ENCODE measurements around the gene CTPS2.
"Not testable (repeated sequence)": the region's sequence is repeated elsewhere in the genome, so short reads cannot be mapped to it uniquely, and the experiment has no call there.

CTPS2 gene

GRCh38 chrX:16712548-16713155 lies at the start of gene CTPS2:
CTPS2 (minus strand) TSS chrX:16712669; CDS start chrX:16702902, 9,767 bp downstream.
- DNase-seq: peak; percentile 22

- DNase-seq: not testable (repeated sequence)
Measured at GRCh38 chrX:16761500-16761899, 49.0 kb upstream of the CTPS2 start.

- DNase-seq: no peak
Measured at GRCh38 chrX:16756724-16757123, 44.3 kb upstream of the CTPS2 start.

GRCh38 chrX:16754019-16754418 lies 41.5 kb upstream of the CTPS2 start:
- DNase-seq: no peak

GRCh38 chrX:16750136-16750535 lies 37.7 kb upstream of the CTPS2 start:
- no peak for DNase-seq

- DNase-seq: no peak
Measured at GRCh38 chrX:16748425-16748824, 36.0 kb upstream of the CTPS2 start.

- DNase-seq: no peak
Measured at GRCh38 chrX:16745659-16746058, 33.2 kb upstream of the CTPS2 start.

- no peak for DNase-seq
Measured at GRCh38 chrX:16745102-16745501, 32.6 kb upstream of the CTPS2 start.

- DNase-seq: no peak
Measured at GRCh38 chrX:16743604-16744325, 31.3 kb upstream of the CTPS2 start.

GRCh38 chrX:16739574-16739973 lies 27.1 kb upstream of the CTPS2 start:
- no peak for DNase-seq

GRCh38 chrX:16737024-16737423 lies 24.6 kb upstream of the CTPS2 start:
- DNase-seq: no peak

GRCh38 chrX:16733013-16733412 lies 20.5 kb upstream of the CTPS2 start:
- no peak for DNase-seq

GRCh38 chrX:16730450-16730849 lies 18.0 kb upstream of the CTPS2 start:
- no peak for DNase-seq

GRCh38 chrX:16727637-16728036 lies 15.2 kb upstream of the CTPS2 start:
- DNase-seq: no peak

GRCh38 chrX:16726347-16726988 lies 14.0 kb upstream of the CTPS2 start:
- DNase-seq: not testable (repeated sequence)

GRCh38 chrX:16725072-16725471 lies 12.6 kb upstream of the CTPS2 start:
- DNase-seq: no peak

GRCh38 chrX:16722481-16722880 lies 10.0 kb upstream of the CTPS2 start:
- DNase-seq: no peak

GRCh38 chrX:16719334-16720084 lies 7.0 kb upstream of the CTPS2 start, which contains the start of gene SYAP1:
SYAP1 (plus strand) TSS chrX:16719612; CDS start chrX:16719725, 113 bp downstream.
- peak; percentile 89 for DNase-seq

- no peak for DNase-seq
Measured at GRCh38 chrX:16718824-16719333, 6.4 kb upstream of the CTPS2 start.

GRCh38 chrX:16716451-16716850 lies 4.0 kb upstream of the CTPS2 start:
- not testable (repeated sequence) for DNase-seq

GRCh38 chrX:16715638-16716037 lies 3.2 kb upstream of the CTPS2 start:
- DNase-seq: not testable (repeated sequence)

- no peak for DNase-seq
Measured at GRCh38 chrX:16714504-16714903, 2.0 kb upstream of the CTPS2 start.

Measured in NCI-H774 (cell line).